ENCODE data around the gene MFAP2.

The MFAP2 gene

DNA sequence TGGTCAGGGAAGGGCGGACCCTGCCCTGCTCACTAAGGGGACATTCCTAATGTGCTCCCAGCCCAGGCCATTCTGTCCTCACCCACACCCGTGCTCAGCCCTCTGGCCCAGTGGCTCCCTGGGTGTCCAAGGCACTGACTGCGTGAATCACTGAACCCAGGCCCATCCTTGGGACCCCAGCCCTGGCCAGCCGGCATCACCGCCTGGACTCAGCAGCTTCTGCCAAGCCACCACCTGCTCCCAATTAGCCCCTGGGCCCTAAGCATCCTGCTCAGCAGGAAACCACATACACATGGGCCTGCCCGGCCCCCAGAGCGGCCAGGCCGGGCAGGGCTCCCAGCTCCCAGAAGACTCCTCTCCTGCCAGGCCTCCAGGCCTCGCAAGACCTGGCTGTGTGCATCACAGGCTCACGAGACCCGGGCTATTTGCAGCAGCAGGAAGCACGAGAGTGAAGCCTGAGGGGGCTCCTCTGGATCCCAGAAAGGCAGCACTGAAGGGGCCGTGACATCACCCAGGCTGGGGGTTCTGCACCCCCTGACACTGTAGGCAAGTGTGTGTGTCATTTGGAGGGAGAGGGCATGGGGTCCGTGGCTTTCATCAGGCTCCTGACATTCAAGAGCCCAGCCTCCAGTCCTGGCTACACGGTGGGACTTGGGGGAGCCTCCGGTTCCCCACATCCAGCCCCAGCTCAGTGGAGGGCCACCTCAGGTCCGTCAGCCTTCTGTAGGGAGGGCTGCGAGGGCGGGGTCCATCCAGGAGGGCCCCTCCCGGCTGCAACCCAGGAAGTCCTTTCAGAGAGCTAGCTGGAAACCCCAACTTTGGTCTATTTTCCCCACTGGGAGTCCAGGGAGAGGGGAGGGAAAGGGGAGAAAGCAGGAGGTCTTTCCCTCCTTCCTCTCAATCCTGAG lies 1.6 kb downstream of the MFAP2 start:
- H3K4me3 ChIP-seq: peak overlapping the region; percentile 62 to 66
- DNase-seq: peak; percentile 83 to 93
- H3K27me3 ChIP-seq: no peaks in the 10 kb centered on the region
- TF ChIP-seq, protein P1, sequence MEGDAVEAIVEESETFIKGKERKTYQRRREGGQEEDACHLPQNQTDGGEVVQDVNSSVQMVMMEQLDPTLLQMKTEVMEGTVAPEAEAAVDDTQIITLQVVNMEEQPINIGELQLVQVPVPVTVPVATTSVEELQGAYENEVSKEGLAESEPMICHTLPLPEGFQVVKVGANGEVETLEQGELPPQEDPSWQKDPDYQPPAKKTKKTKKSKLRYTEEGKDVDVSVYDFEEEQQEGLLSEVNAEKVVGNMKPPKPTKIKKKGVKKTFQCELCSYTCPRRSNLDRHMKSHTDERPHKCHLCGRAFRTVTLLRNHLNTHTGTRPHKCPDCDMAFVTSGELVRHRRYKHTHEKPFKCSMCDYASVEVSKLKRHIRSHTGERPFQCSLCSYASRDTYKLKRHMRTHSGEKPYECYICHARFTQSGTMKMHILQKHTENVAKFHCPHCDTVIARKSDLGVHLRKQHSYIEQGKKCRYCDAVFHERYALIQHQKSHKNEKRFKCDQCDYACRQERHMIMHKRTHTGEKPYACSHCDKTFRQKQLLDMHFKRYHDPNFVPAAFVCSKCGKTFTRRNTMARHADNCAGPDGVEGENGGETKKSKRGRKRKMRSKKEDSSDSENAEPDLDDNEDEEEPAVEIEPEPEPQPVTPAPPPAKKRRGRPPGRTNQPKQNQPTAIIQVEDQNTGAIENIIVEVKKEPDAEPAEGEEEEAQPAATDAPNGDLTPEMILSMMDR (IDR thresholded peaks at IDR 0.05): no peak
- peak overlapping the region; percentile 86 to 98 for H3K27ac ChIP-seq
- intact Hi-C loops (cut with DNase I; ENCODE audit: low total_unique reads): no loop called here
- H3K4me1 ChIP-seq: peaks cover 0 to 46% (median 40%) of the 10 kb centered on the region in 4 donors
- no peaks in the 10 kb centered on the region for H3K36me3 ChIP-seq
- no peaks in the 10 kb centered on the region for H3K9me3 ChIP-seq

DNA sequence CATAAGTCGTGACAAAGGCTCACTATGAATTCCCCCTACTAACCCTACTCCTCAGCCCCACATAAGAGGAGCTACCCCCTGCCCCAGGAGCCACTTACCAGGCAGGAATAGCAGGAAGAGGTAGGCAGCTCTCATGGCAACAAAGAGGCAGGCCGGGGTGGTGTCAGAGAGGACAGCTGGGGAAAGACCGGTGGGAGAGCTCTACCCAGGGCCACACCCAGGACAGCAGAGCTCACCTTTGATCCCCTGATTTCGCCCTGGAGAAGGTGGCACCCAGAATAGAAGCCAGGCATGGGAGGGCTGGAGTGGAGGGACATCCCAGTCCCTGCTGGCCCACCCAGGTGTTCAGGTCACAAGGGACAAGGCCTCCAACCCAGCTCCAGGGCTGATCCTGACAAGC lies 2.3 kb downstream of the MFAP2 start:
- no peaks in the 10 kb centered on the region for H3K9me3 ChIP-seq
- H3K4me1 ChIP-seq: peaks cover 0 to 46% (median 40%) of the 10 kb centered on the region in 4 donors
- H3K4me3 ChIP-seq: peak overlapping the region; percentile 62 to 66
- no peaks in the 10 kb centered on the region for H3K36me3 ChIP-seq
- H3K27ac ChIP-seq: peak overlapping the region; percentile 86 to 98
- no peak for DNase-seq
- intact Hi-C loops (cut with DNase I; ENCODE audit: low total_unique reads): no loop called here
- H3K27me3 ChIP-seq: no peaks in the 10 kb centered on the region
- TF ChIP-seq, protein P1 (IDR thresholded peaks at IDR 0.05): no peak

DNA sequence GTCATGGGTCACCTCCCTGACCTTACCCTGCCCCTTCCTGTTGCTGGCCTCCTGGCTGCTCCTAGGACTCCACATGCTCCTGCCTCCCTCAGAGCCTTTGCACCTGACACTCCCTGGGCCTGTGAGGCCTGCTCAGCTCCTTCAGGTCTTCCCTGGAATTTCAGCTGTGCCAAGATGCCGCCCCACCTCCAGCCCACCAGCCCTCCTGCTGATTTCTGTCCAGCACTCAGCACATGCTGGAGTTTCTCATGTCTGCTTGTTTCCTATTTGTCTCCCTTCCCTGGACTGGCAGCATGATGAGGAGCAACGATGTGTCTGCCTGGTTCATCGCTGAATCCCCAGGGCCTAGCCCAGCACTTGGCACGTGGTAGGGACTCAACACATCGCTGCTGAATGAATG lies 3.0 kb downstream of the MFAP2 start:
- peaks cover 0 to 46% (median 40%) of the 10 kb centered on the region in 4 donors for H3K4me1 ChIP-seq
- intact Hi-C loops (cut with DNase I; ENCODE audit: low total_unique reads): no loop called here
- no peak overlapping the region for H3K4me3 ChIP-seq
- peak overlapping the region; percentile 86 to 98 for H3K27ac ChIP-seq
- H3K9me3 ChIP-seq: no peaks in the 10 kb centered on the region
- no peak for DNase-seq
- TF ChIP-seq, protein P1 (IDR thresholded peaks at IDR 0.05): no peak
- H3K36me3 ChIP-seq: no peaks in the 10 kb centered on the region
- no peaks in the 10 kb centered on the region for H3K27me3 ChIP-seq

DNA sequence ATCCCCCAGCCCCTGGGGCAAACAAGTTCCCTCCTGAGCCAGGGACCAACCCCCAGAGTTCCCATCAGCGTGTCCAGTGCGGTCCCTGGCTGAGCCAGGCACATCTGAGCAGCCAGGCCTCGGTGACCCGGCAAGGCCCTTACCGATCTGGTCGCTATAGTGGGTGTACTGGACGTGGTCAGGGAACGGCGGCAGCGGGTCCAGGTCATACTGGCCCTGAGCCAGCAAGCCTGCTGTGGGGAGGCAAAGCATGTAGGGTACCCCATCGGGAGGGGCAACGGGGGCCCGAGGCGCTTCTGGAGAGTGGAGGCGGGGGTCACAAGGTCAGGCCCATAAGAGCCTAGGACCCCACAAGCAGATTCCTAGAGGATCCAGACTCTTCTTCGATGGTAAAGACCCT lies 3.5 kb downstream of the MFAP2 start:
- intact Hi-C loops (cut with DNase I; ENCODE audit: low total_unique reads): no loop called here
- H3K4me1 ChIP-seq: peaks cover 0 to 48% (median 42%) of the 10 kb centered on the region in 4 donors
- TF ChIP-seq, protein P1 (IDR thresholded peaks at IDR 0.05): no peak
- no peaks in the 10 kb centered on the region for H3K27me3 ChIP-seq
- peak overlapping the region; percentile 86 to 98 for H3K27ac ChIP-seq
- H3K4me3 ChIP-seq: no peak overlapping the region
- no peaks in the 10 kb centered on the region for H3K9me3 ChIP-seq
- H3K36me3 ChIP-seq: no peaks in the 10 kb centered on the region
- no peak for DNase-seq

DNA sequence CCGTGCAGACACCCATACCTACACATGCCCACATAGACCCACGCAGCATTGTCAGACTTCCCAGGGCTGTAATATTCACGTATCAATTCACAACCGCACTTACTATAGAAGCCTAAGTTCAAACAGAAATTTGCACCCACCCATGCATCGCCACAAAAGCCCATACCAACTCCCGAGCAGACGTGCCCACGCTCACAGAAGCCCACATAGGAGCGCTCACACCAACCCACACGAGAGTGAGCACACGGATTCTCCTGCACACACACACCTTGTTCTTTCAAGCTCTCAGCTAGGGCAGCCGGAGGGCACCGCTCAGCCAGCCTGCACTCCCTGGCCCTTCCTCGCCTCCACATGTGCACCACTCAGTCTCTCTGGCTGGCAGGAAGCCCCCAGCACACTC lies 4.6 kb downstream of the MFAP2 start:
- peaks cover 0 to 55% (median 44%) of the 10 kb centered on the region in 4 donors for H3K4me1 ChIP-seq
- H3K27ac ChIP-seq: peak overlapping the region; percentile 86 to 98
- H3K27me3 ChIP-seq: no peaks in the 10 kb centered on the region
- H3K4me3 ChIP-seq: no peak overlapping the region
- H3K36me3 ChIP-seq: peaks cover 0 to 9% (median 0%) of the 10 kb centered on the region in 3 donors
- intact Hi-C loops (cut with DNase I; ENCODE audit: low total_unique reads): no loop called here
- TF ChIP-seq, protein P1 (IDR thresholded peaks at IDR 0.05): no peak
- no peak for DNase-seq
- no peaks in the 10 kb centered on the region for H3K9me3 ChIP-seq

All from tibial artery (tissue), 4 donors.